Measurements from ENCODE around the gene SDK1.
"Not testable (repeated sequence)": the region's sequence is repeated elsewhere in the genome, so short reads cannot be mapped to it uniquely, and the experiment has no call there.

SDK1 gene

DNA sequence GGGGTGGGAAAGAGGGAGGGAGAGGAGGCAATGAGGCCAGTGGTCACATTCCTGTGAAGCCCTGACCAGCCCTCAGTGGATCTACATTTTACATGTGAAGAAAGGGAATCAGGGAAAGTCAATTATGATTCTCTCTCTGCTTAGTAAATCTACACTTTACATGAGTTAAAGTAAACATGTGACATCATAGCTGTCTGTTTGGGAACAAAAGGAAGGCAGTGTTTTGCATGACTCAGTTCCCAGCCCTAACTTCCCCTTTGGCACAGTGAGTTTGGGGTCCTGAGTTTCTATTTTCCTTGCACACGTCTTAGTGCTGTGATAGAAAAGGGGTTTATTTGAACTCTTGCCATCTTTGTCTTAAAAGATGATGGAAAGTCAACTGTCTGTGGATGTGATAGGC is 615.1 kb downstream of the SDK1 start:
- DNase-seq (ENCODE audit: low spot score): no peak

DNA sequence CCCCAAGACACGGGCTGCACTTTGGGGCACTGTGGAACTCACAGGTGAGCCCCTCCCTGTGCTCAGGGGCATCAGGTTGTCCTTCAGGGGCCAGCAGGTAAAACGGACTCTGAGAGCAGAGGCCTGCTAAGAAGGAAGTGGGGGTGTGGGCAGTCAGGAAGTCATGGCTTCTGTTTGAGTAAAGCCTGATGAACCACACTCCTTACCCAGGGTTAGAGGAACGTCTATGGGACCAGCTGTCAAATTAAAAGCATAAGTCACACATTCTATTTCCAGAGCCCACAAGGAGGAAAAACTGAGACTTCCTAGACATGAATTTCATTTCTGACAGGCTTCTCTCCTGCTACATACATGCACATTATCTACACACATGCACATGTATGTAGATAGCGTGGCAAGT is 616.4 kb downstream of the SDK1 start:
- no peak for DNase-seq (ENCODE audit: low spot score)

- DNase-seq (ENCODE audit: low spot score): no peak
These were observed 617.5 kb downstream of the SDK1 start for GRCh38 chr7:3918576-3918975.

DNA sequence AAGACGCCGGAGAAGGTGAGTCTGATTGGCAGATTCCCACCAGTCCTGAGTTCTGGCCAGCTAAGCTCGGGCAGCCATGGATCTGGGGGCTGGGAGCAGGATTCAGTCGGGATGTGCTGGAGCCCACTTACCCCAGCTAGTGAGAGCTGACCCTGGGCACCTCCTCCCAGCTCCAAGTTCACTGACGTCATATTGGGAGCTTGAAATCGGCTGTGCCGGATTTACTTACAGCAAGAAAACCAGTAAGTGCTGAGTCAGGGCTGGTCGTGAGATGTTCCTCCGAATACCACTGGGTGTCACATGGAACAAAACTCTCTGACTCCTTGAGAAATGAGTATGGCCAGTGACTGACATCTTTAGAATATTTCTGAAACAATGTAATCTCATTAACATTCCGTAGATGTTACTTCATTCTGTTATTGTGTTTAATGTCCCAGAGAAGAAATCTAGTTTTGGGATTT is 621.2 kb downstream of the SDK1 start:
- DNase-seq (ENCODE audit: low spot score): no peak

GRCh38 chr7:3923307-3923918 is 622.4 kb downstream of the SDK1 start:
- no peak for DNase-seq (ENCODE audit: low spot score)

- no peak for DNase-seq (ENCODE audit: low spot score)
These were observed 623.2 kb downstream of the SDK1 start for GRCh38 chr7:3924277-3924676.

DNA sequence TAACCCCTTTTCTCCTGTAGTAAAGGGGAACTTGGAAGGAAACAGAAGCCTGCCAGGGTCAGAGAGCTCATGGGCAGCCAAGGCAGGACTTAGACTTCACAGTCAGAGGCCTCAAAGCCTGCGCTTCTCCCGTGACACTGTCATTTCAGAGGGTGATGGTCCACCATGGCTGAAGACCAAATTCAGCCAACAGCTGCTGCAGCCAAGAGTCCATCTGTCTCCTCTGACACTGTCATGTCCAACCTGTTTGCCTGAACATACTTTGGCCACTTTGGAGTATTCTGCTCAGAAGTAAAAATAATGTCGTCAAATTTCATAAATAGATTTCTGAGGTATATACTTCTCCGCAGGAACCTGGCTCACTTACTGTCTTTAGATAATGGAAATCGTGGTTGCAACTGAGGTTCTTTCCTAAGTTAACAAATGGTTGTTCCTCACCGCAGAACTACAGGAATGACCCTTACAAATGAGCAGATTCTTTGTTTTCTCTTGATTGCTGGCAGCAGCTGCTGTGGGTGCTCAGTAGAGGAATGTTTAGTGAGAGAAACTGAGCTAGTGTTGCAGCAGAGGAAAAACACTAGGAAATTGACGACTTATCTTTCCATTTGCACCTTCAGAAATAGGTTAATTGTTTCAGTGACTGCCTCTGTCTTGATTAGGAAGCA is 626.5 kb downstream of the SDK1 start:
- no peak for DNase-seq (ENCODE audit: low spot score)

GRCh38 chr7:3928727-3929515 is 627.9 kb downstream of the SDK1 start:
- DNase-seq (ENCODE audit: low spot score): no peak

DNA sequence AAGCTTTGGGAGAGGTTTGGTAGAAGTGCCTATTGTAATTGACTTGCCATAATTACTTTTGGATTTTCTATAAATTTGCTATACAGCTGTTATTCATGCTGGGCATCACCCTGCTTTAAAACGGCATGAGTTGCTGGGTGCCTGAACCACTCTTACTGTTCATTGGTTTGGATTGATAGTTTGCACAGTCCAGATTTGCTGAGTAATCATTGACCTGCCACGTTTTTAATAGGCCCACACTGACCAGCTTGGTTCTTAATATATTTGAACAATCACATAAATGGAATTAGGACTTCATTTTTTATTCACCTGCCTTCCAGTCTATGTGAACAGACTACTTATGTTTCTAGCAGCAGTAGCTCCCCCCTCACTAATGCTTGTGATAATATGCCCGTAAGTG is 630.8 kb downstream of the SDK1 start:
- no peak for DNase-seq (ENCODE audit: low spot score)

- DNase-seq (ENCODE audit: low spot score): no peak
These were observed 636.1 kb downstream of the SDK1 start for GRCh38 chr7:3937146-3937545.

DNA sequence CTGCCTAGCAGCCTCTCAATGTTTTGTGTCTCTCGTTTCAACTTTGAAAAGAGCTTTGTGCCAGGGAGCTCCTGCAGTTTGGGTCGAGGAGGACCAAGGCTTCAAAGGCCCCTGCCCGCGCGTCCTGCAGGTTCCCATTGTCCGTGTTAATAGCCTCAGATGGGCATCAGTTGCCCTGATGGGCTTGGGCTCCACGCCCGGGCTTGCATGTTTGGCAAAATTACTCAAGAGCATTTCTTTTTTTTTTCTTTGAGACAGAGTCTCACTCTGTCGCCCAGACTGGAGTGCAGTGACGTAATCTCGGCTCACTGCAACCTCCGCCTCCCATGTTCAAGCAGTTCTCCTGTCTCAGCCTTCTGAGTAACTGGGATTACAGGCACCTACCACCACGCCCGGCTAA is 636.6 kb downstream of the SDK1 start:
- no peak for DNase-seq (ENCODE audit: low spot score)

GRCh38 chr7:3941706-3942105 is 640.7 kb downstream of the SDK1 start:
- not testable (repeated sequence) for DNase-seq (ENCODE audit: low spot score)

- DNase-seq (ENCODE audit: low spot score): no peak
These were observed 641.2 kb downstream of the SDK1 start for GRCh38 chr7:3942276-3942675.

DNA sequence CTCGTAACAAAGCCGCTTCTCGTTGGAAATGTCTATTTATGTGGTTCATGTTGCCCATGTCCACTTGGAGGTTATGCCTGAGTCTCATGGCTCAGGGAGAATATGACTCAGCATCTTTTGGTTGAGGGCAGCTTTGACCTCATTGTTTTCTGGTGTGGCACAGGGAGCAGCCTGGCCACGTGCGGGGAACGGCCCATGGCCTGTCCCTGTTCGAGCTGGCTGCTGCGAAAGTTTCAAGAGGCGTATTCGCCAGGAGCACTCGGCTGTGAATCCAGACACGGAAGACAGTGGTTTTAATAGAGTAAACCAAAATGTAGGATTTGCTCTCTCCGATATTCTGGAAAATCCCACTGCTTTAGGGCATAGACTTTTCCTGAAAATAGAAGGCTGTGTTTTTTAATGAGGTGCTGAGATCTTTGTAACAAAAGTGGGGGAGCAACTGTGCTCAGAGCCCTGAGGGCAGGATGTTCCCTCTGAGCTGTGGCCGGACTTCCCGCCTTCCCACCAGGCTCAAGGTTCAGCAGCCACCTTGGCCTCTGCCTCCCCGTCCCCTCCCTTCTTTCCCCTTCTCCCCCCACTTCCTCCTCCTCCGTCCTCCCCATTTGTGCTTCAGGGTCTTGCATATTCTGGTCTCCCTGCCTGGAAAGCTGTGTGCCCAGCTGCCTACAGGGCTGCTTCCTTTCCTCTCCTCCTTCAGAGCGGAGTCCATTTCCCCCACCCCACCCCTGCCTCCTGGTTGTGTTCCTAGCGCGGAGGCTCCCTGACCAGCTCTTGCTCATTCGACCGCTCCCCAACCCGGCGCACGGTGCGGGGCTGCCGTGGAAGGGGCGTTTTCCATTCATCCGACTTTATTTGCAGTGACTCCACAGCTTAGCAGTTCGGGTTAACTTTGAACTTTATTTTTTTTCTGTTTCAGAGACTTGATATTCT is 642.0 kb downstream of the SDK1 start:
- no peak for DNase-seq (ENCODE audit: low spot score)

DNA sequence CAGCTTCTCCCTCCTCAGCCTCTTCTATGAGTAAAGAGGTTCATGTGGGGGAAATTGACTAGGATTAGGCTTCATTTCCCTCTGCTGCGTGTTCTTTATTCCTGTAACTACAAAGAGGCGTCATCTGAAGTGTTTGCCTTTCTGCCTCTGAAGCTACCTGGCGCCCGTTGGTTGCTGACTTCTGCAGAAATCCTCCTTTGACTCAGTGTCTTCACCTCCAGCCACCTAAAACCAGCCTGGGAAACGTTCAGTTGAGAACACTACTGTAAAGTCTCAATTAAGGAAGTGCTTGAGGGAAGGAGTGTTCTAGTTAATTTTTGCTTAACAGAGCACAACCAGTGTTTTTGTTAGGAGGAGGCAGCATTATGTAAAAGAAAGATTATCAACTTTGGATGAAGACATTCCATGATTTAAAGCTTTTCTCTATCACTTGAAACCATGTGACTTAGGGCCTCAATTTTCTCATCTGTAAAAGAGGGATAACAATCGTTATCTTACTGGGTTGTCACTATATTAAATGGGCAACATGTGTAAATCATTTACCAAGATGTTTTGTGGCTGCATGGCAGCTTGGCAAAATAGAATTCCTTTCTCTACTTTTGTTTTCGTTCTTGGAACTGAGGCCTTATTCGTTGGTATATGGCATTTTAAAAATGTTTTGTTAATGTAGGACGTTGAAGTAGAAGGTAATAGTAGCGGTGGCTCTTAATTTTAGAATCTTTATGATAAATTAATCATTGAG is 642.9 kb downstream of the SDK1 start:
- DNase-seq (ENCODE audit: low spot score): no peak

DNA sequence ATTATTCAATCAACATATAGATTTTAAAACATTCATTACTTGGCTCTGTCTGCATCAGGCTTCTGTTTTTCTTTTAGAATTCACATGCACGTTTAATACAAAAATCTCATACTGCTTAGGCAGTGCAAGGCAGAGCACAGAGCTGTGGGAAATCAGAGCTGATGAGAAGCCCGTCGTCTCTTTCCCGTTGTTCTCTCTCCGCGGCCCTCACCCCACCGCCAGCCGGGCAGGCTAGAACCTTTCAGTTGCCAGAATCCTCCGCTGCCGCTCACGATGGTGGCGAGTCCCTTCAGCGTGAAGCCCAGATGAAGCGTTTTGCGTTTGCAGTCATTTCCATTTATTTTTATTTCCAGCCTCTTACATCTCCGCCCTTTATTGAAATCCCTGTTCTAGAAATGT is 648.2 kb downstream of the SDK1 start:
- DNase-seq (ENCODE audit: low spot score): no peak

GRCh38 chr7:3950249-3950648 is 649.2 kb downstream of the SDK1 start:
- no peak for DNase-seq (ENCODE audit: low spot score)

DNA sequence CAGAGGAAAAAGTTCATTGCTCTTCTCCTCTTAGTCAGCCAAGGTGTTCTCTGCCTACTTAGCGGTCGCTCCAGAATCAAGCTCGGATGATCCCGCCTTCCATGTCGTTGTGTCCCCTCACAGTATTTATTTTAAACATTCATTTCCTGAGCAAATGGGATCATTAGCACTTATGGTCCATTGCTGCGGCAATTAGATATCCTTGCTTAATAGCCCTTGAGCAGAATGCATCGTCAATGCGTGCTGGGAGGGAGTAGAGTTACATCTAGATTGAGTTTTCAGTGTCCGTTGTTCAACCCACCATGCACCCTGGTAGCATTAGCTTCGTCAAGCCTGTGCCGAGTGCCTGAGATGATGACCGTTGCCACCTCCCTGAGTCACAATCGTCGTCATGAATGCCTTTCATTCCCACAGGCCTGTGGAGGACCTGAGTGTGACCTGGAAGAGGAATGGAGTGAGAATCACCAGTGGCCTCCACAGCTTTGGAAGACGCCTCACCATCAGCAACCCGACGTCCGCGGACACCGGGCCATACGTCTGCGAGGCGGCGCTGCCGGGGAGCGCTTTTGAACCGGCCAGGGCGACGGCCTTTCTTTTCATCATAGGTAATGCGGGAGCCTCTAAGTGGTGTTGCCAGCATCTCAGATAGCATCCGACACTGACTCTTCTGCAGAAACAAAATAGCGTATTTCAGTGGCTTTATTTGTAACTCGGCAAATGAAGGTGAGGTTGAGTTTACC is 650.4 kb downstream of the SDK1 start:
- DNase-seq (ENCODE audit: low spot score): no peak

- DNase-seq (ENCODE audit: low spot score): no peak
These were observed 652.1 kb downstream of the SDK1 start for GRCh38 chr7:3953133-3953532.

GRCh38 chr7:3953946-3954345 is 652.9 kb downstream of the SDK1 start:
- no peak for DNase-seq (ENCODE audit: low spot score)

GRCh38 chr7:3955026-3955425 is 654.0 kb downstream of the SDK1 start:
- no peak for DNase-seq (ENCODE audit: low spot score)

All from CD4-positive, alpha-beta T cell treated with Interleukin-15 for 4 hours (primary cell).